HepG2 (cell line): Measurements from ENCODE around the gene WDR41. TPM values are rescaled to one million over a fixed set of nuclear protein-coding genes. Genes with fewer than 3 reads are reported as not detected.
"Not testable (repeated sequence)": the region's sequence is repeated elsewhere in the genome, so short reads cannot be mapped to it uniquely, and the experiment has no call there.

Source experiments
- ATAC-seq: fragments of 200-7000 bp; cut with Tn5 transposase; 3 replicates; pipeline ENCODE4 v1.9.1; 2020; ENCODE audit warnings: mild to moderate bottlenecking, moderate library complexity
- BruUV-seq: library from RNA; stranded (reverse); fragments of 400-500 nt; replicated peaks from 2 replicates; lab custom pipeline; 2021; lab: Mats Ljungman, UMichigan
- CTCF ChIA-PET: fragments of 300-600 bp; formaldehyde crosslinking; extraction: SDS; loops from one replicate; lab custom pipeline; 2021; ENCODE audit warnings: low total read pairs, inconsistent platforms, low intra/inter-chr PET ratio; lab: Yijun Ruan, JAX
- POLR2A ChIA-PET: fragments of 350-600 bp; sonication (Branson Sonifier 250); formaldehyde crosslinking; loops from one replicate; lab custom pipeline; 2020; ENCODE audit warnings: antibody characterized with exemption, inconsistent platforms; lab: Yijun Ruan, JAX
- DNase-seq: peaks from one replicate; pipeline ENCODE4 v3.0.0-alpha.2; 2015; ENCODE audit warnings: low spot score
- FAIRE-seq: peaks from 3 replicates; lab custom pipeline; 2011; peaks lifted over from hg19 to GRCh38; lab: Jason Lieb, UNC
- H2AFZ ChIP-seq: one replicate; pipeline ENCODE4 v1.6.1; 2011; ENCODE audit warnings: low read length, inconsistent platforms
- H3K27ac ChIP-seq: fragments of 300-600 bp; 3 replicates; pipeline ENCODE4 v1.8.0; 2011; ENCODE audit warnings: mixed run types, mild to moderate bottlenecking, mixed read lengths, low read length, inconsistent platforms; ENCODE audit not compliant: insufficient read depth; ENCODE audit errors: extremely low read length
- H3K27me3 ChIP-seq, 2 experiments: fragments of 200-600 bp in 1 of 2; 2 replicates in 1 of 2; 3 replicates in 1 of 2; pipeline versions ENCODE4 v1.6.0 to v1.8.0; 2011; ENCODE audit warnings: low read length in 2 of 2, mild to moderate bottlenecking in 2 of 2, moderate library complexity in 2 of 2, inconsistent platforms in 1 of 2; ENCODE audit not compliant: insufficient read depth in 2 of 2, control insufficient read depth in 1 of 2
- H3K36me3 ChIP-seq, 2 experiments: fragments of 200-600 bp in 1 of 2; replicated peaks in 1 of 2; 2 replicates in 1 of 2; 3 replicates in 1 of 2; pipeline versions ENCODE4 v1.5.1 to v1.8.0; 2011; ENCODE audit warnings: low read length in 2 of 2, inconsistent platforms in 1 of 2; ENCODE audit not compliant: insufficient read depth in 2 of 2, control insufficient read depth in 1 of 2
- H3K4me1 ChIP-seq: 2 replicates; pipeline ENCODE4 v1.5.1; 2012; ENCODE audit warnings: low read length, inconsistent platforms; ENCODE audit not compliant: insufficient read depth
- H3K4me2 ChIP-seq: 2 replicates; pipeline ENCODE4 v1.6.0; 2011; ENCODE audit warnings: low read depth, low read length, inconsistent platforms
- H3K4me3 ChIP-seq, 3 experiments: fragments of 200-600 bp in 1 of 3; sonication (generic), shearing (Covaris generic) in 1 of 3; replicated peaks in 1 of 3; 2 replicates each; pipeline ENCODE4 v1.5.1; 2011 to 2016; ENCODE audit warnings: low read length in 3 of 3, inconsistent platforms in 2 of 3, low read depth in 2 of 3, mild to moderate bottlenecking in 2 of 3, control low read depth in 1 of 3, mixed read lengths in 1 of 3; ENCODE audit not compliant: insufficient read depth in 1 of 3
- H3K79me2 ChIP-seq: one replicate; pipeline ENCODE4 v1.6.1; 2011; ENCODE audit warnings: low read length, inconsistent platforms; ENCODE audit not compliant: insufficient read depth
- H3K9ac ChIP-seq: 2 replicates; pipeline ENCODE4 v1.6.0; 2011; ENCODE audit warnings: mild to moderate bottlenecking, low read depth, low read length, inconsistent platforms; ENCODE audit not compliant: insufficient read depth
- H3K9me3 ChIP-seq: 2 replicates; pipeline ENCODE4 v1.5.1; 2012; ENCODE audit warnings: mild to moderate bottlenecking, low read length
- H4K20me1 ChIP-seq: 2 replicates; pipeline ENCODE4 v1.6.0; 2011; ENCODE audit warnings: inconsistent platforms, mild to moderate bottlenecking, low read length, moderate library complexity; ENCODE audit not compliant: insufficient read depth
- WGBS: methylation state at CpG from one replicate; pipeline ENCODE4 v1.1.6; 2017; ENCODE audit warnings: low lambda C conversion rate; 5-methylcytosine and 5-hydroxymethylcytosine counted together
- in situ Hi-C: cut with HindIII; loops from 2 replicates; pipeline ENCODE4 v1.10.0; 2017; ENCODE audit warnings: low pct_unique_long_range_greater_than_20kb; ENCODE audit not compliant: extremely low pct_ligation_motif_present
- intact Hi-C: fragments of 100-400 bp; cut with micrococcal nuclease; formaldehyde crosslinking; loops from one replicate; pipeline ENCODE4 v1.10.0; 2022; ENCODE audit not compliant: unreplicated experiment
- polyA plus RNA-seq, 8 experiments: library from polyadenylated mRNA; depleted of rRNA in 3 of 8; stranded (reverse) in 7 of 8; unstranded in 1 of 8; fragments of >200 nt; fragmentation: Illumina TruSeq in 4 of 8; extraction: Trizol in 4 of 8; gene quantifications; 2 replicates each; pipeline versions ENCODE4 v1.2.1 to v1.2.3, GENCODE V29; 2011 to 2016; ENCODE audit warnings: low read depth in 4 of 8, missing spikeins in 1 of 8, mixed read lengths in 1 of 8; ENCODE audit not compliant: insufficient read depth in 1 of 8
- total RNA-seq, 5 experiments: library from RNA; depleted of rRNA; stranded (reverse); fragments of >200 nt; fragmentation: Illumina TruSeq; extraction: Trizol; gene quantifications; 2 replicates each; pipeline ENCODE4 v1.2.3, GENCODE V29; 2016; ENCODE audit warnings: low read depth in 1 of 5

The WDR41 gene
- total and polyA plus RNA-seq, 2 of the 13 experiments (the other 11 are each of a cell fraction or from before 2014, with no cell fraction given): 18.9 to 39.3 TPM

DNA sequence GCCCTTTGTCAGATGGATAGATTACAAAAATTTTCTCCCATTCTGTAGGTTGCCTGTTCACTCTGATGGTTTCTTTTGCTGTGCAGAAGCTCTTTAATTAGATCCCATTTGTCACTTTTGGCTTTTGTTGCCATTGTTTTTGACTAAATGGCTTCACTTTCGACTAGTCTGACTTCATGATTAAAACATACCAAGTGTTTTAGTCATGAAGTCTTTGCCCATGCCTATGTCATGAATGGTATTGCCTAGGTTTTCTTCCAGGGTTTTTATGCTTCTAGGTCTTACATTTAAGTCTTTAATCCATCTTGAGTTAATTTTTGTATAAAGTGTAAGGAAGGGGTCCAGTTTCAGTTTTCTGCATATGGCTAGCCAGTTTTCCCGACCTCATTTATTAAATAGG is 108.8 kb downstream of the WDR41 start:
- H3K4me2 ChIP-seq, CTCF ChIA-PET, H3K27ac ChIP-seq, H3K79me2 ChIP-seq, H3K27me3 ChIP-seq, H2AFZ ChIP-seq, H3K36me3 ChIP-seq, DNase-seq, POLR2A ChIA-PET, H4K20me1 ChIP-seq, H3K9me3 ChIP-seq, intact Hi-C loops, in situ Hi-C loops, FAIRE-seq, BruUV-seq, H3K9ac ChIP-seq, ATAC-seq, H3K4me3 ChIP-seq, H3K4me1 ChIP-seq: not testable (repeated sequence)
- WGBS: 2% methylated on average over 2 of the region's 2 CpGs

Other genes with a start within 250 kb of the WDR41 start
- not detected in 2 replicates for gene OTP, start 146.4 kb upstream of the WDR41 start, total RNA-seq (2016; rRNA removed; fragmentation: Illumina TruSeq; extraction: Trizol)
- gene OTP, start 146.4 kb upstream of the WDR41 start, polyA plus RNA-seq (2011; rRNA removed): not detected in 2 replicates